Progenitor cell of endocrine pancreas (in vitro differentiated cells): ENCODE data around the gene CLEC16A. TPM values are rescaled to one million over a fixed set of nuclear protein-coding genes. Genes with fewer than 3 reads are reported as not detected.
A peak's percentile ranks its signal among the peaks of the same experiment; 100 is the strongest.

ENCODE experiments used
- DNase-seq: peaks from one replicate; pipeline ENCODE4 v3.0.0; 2021; ENCODE audit warnings: low spot score; ENCODE audit not compliant: unreplicated experiment
- H3K27ac Mint-ChIP-seq: 2 replicates; pipeline ENCODE4 v1.8.0; 2021; ENCODE audit warnings: mild to moderate bottlenecking, moderate library complexity, mixed read lengths
- H3K27me3 Mint-ChIP-seq: 2 replicates; pipeline ENCODE4 v1.8.0; 2021; ENCODE audit warnings: mixed read lengths
- H3K36me3 Mint-ChIP-seq: 2 replicates; pipeline ENCODE4 v1.8.0; 2022; ENCODE audit warnings: mixed read lengths; ENCODE audit not compliant: insufficient read depth
- H3K4me1 Mint-ChIP-seq: 2 replicates; pipeline ENCODE4 v1.8.0; 2021; ENCODE audit warnings: low read depth, mixed read lengths
- H3K4me3 Mint-ChIP-seq: 2 replicates; pipeline ENCODE4 v1.8.0; 2021; ENCODE audit warnings: low read depth, mild to moderate bottlenecking, moderate library complexity, mixed read lengths
- H3K9me3 Mint-ChIP-seq: 2 replicates; pipeline ENCODE4 v1.8.0; 2021; ENCODE audit warnings: low read depth, mixed read lengths
- CTCF ChIP-seq: fragments of 200-600 bp; sonication (generic); IDR thresholded peaks from one replicate; pipeline ENCODE4 v1.5.0; 2021; ENCODE audit warnings: antibody characterized with exemption, mild to moderate bottlenecking; ENCODE audit not compliant: unreplicated experiment
- total RNA-seq: library from RNA; stranded (reverse); gene quantifications from 2 replicates; pipeline ENCODE4 v1.2.1, GENCODE V29; 2021

CLEC16A gene
- total RNA-seq, 1 donor from 2014 or later = 34.3 TPM

DNA sequence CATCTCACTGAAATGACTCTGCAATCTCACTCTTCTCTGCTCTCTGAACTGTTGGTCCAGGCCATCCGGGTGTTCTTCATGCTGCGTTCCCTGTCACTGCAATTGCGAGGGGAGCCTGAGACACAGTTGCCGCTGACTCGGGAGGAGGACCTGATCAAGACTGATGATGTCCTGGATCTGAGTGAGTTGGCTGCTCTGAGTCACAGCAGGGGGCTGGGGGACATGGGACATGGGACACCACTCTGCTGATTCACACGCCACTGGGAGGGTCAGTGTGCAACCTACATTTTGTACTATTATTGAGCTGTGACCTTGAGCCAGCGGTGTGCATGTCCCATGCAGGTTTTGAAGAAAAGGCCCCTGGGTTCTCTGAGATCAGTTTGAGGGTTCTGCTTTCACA lies 116.5 kb downstream of the CLEC16A start:
- DNase-seq = no peak
- Mint-ChIP-seq H3K4me1 (peaks cover 16% of the 10 kb centered on the region), H3K9me3 (no peaks in the 10 kb centered on the region), H3K36me3 (peaks cover 5% of the 10 kb centered on the region), H3K4me3 (no peak overlapping the region), H3K27me3 (no peaks in the 10 kb centered on the region), H3K27ac (no peak overlapping the region)
- TF ChIP-seq CTCF = no peak

DNA sequence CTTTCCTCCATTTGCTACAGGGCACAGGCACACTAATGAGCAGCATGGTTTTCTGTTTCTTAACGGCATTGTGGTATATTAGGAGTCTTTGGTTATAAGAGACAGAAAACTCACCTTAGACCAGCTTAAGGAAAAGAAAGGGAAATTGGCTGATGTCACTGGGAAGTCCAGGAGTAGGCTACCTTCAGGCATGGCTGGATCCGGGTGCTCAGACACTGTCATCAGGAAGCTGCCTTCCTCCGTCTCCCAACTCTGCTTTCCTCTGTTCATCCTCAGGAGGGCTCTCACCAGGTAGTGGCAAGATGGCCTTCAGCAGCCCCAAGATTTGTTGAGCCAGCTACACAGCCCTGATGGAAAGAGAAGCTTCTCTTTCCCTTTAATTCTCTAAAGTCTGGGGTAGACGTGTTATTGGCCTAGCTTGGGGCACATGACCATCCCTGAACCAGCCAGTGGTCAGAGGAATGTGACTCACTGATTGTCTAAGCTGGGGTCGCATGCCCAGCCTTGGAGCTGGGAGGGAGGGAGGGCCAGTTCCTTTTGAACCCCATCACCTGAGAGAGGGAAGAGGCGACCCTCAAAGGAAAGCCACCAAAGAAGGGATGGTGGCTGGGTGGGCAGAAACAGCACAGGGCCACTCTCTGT lies 117.4 kb downstream of the CLEC16A start:
- Mint-ChIP-seq H3K4me3 (no peak overlapping the region), H3K36me3 (peaks cover 4% of the 10 kb centered on the region), H3K27me3 (no peaks in the 10 kb centered on the region), H3K4me1 (peaks cover 16% of the 10 kb centered on the region), H3K27ac (no peak overlapping the region), H3K9me3 (no peaks in the 10 kb centered on the region)
- DNase-seq = no peak
- no peak for TF ChIP-seq CTCF

DNA sequence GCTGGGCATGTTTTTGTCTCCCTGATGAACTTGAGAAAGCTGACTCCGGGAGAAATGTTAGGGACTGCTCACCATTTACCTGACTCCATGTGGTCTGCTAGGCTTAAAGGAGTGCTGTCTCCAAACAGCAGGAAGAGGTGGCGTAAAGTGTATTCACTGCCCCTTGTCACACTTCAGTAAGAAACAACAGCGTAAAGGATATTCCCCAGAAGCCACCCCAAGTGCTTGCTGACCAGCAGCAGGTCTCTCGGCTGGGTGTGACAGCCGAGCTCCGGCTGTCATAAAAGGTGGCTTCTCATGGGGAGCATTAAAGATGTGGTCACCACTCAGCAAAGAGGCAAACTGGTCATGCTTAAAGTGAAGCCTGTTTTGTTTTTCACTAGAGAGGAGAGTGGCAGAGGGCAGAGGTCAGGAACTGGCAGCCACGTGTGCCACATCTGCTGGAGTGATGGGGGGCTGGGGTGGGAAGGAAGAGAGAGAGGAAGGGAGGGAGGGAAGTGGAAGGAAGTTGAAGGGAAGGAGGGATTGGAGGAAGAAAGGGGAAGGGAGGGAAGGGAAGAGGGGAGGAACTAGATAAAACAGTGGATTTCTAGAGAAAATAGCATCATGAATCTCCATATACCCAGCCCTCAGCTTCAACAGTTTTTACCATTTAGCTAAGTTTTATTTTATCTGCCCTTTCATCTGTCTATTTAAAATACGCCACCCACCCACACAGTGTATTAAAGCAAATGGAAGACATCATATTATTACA lies 119.3 kb downstream of the CLEC16A start:
- TF ChIP-seq CTCF = no peak
- Mint-ChIP-seq H3K27ac (peak overlapping the region; percentile 27), H3K36me3 (peaks cover 4% of the 10 kb centered on the region), H3K4me1 (peaks cover 24% of the 10 kb centered on the region), H3K27me3 (no peaks in the 10 kb centered on the region), H3K9me3 (no peaks in the 10 kb centered on the region), H3K4me3 (no peak overlapping the region)
- no peak for DNase-seq

DNA sequence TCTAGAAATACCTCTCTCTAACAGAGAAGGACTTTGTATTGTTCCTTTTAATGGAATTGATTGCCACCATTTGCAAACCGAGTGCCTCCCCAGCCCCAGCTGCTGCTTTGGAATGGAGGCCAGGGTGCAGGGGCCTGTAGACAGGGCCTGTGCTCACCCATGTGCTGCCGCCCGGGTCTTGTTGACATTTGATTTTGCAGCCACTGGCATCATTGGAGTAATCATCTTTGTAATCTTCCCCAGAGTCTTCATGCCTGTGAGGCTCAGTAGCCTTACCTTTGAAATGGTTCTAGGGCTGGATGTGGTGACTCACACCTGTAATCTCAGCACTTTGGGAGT lies 119.8 kb downstream of the CLEC16A start:
- peaks cover 24% of the 10 kb centered on the region for H3K4me1 Mint-ChIP-seq
- no peak for TF ChIP-seq CTCF

DNA sequence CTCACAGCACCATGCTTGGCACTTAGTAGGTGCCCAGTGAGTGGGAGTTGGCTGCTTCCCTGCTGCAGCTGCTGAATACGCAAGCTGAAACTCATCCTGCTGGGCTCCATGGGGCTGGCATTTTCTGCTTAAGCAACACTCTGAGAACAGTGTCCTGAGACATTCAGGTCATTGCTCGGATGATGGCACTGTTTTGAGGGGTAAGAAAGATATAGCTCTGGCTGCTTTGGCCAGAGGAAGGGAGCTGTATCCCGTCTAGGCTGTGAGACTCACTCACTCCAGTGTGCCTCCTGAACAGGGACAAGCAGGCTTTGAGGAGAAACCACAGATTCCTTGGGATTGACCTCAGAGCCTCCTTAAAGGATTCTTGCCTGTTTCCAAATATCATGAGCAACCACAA lies 120.5 kb downstream of the CLEC16A start:
- Mint-ChIP-seq H3K4me1 (peaks cover 24% of the 10 kb centered on the region), H3K27me3 (no peaks in the 10 kb centered on the region), H3K9me3 (no peaks in the 10 kb centered on the region), H3K27ac (no peak overlapping the region), H3K4me3 (no peak overlapping the region), H3K36me3 (peaks cover 4% of the 10 kb centered on the region)
- no peak for TF ChIP-seq CTCF
- no peak for DNase-seq

More for the DNA sequence above, 119.8 kb downstream of the CLEC16A start:
- Mint-ChIP-seq H3K27ac (no peak overlapping the region), H3K4me3 (no peak overlapping the region), H3K27me3 (no peaks in the 10 kb centered on the region), H3K36me3 (peaks cover 4% of the 10 kb centered on the region), H3K9me3 (no peaks in the 10 kb centered on the region)
- DNase-seq = no peak
